NCI-H2107 treated with DMSO at 0.1 percent for 48 hours (cell line): ENCODE measurements around the gene IRX2.
A peak's percentile ranks its signal among the peaks of the same experiment; 100 is the strongest.

Source experiments
- DNase-seq: peaks from one replicate; lab custom pipeline; 2025; ENCODE audit not compliant: unreplicated experiment; lab: John Stamatoyannopoulos, UW

IRX2 gene

GRCh38 chr5:2756211-2757152, 5.0 kb upstream of the IRX2 start:
- no peak for DNase-seq

- no peak for DNase-seq
These were observed 4.2 kb upstream of the IRX2 start for GRCh38 chr5:2755681-2756171.

GRCh38 chr5:2755076-2755680, 3.7 kb upstream of the IRX2 start:
- DNase-seq = no peak

- no peak for DNase-seq
These were observed 3.2 kb upstream of the IRX2 start for GRCh38 chr5:2754581-2755075.

- DNase-seq = peak; percentile 36
These were observed 2.3 kb upstream of the IRX2 start for GRCh38 chr5:2753452-2754420.

GRCh38 chr5:2752821-2753439, 1.5 kb upstream of the IRX2 start:
- DNase-seq = no peak

- peak; percentile 51 for DNase-seq
These were observed 763 bp upstream of the IRX2 start for GRCh38 chr5:2752059-2752820.

- no peak for DNase-seq
These were observed 566 bp downstream of the IRX2 start for GRCh38 chr5:2750758-2751464.

- no peak for DNase-seq
These were observed 1.3 kb downstream of the IRX2 start for GRCh38 chr5:2750026-2750757.

GRCh38 chr5:2749514-2750025, 1.9 kb downstream of the IRX2 start:
- no peak for DNase-seq

- no peak for DNase-seq
These were observed 2.5 kb downstream of the IRX2 start for GRCh38 chr5:2748861-2749513.

GRCh38 chr5:2748179-2748860, 3.2 kb downstream of the IRX2 start:
- DNase-seq = no peak

- DNase-seq = no peak
These were observed 3.9 kb downstream of the IRX2 start for GRCh38 chr5:2747363-2748162.

- DNase-seq = no peak
These were observed 4.9 kb downstream of the IRX2 start for GRCh38 chr5:2746561-2747032.

GRCh38 chr5:2744485-2744884, 7.0 kb downstream of the IRX2 start:
- DNase-seq = no peak
